ENCODE measurements around the gene ANKRD13C. TPM values are rescaled to one million over a fixed set of nuclear protein-coding genes. Genes with fewer than 3 reads are reported as not detected.
"Not testable (repeated sequence)": the region's sequence is repeated elsewhere in the genome, so short reads cannot be mapped to it uniquely, and the experiment has no call there.

Gene ANKRD13C
- polyA plus RNA-seq, 1 of the 3 experiments (the other 2 are of a cell fraction) = 5.2 TPM

GRCh38 chr1:70366425-70366952 lies 12.0 kb upstream of the ANKRD13C start:
- H3K9ac ChIP-seq; H3K79me2 ChIP-seq (ENCODE audit: insufficient read depth); DNase-seq; H3F3A ChIP-seq (replicated peaks; ENCODE audit: insufficient read depth); H4K20me1 ChIP-seq (ENCODE audit: insufficient read depth); H3K27me3 ChIP-seq (ENCODE audit: insufficient read depth); H3K4me3 ChIP-seq (ENCODE audit: low read depth in 2 of 2, low read length in 1 of 2); POLR2A ChIA-PET; H3K36me3 ChIP-seq (replicated peaks in 1 of 2; ENCODE audit: control insufficient read depth in 1 of 2, insufficient read depth in 2 of 2, low read length in 1 of 2); H3K9me3 ChIP-seq; CTCF ChIA-PET; H3K27ac ChIP-seq (ENCODE audit: low read depth in 2 of 2, low read length in 1 of 2); H3K4me2 ChIP-seq; H3K9me2 ChIP-seq; H3K4me1 ChIP-seq (ENCODE audit: control insufficient read depth in 1 of 2, insufficient read depth in 2 of 2, low read depth in 1 of 2, low read length in 1 of 2); H2AFZ ChIP-seq (ENCODE audit: low read depth): not testable (repeated sequence)
- WGBS (ENCODE audit: low lambda C conversion rate) = 90% methylated on average over 4 of the region's 4 CpGs

DNA sequence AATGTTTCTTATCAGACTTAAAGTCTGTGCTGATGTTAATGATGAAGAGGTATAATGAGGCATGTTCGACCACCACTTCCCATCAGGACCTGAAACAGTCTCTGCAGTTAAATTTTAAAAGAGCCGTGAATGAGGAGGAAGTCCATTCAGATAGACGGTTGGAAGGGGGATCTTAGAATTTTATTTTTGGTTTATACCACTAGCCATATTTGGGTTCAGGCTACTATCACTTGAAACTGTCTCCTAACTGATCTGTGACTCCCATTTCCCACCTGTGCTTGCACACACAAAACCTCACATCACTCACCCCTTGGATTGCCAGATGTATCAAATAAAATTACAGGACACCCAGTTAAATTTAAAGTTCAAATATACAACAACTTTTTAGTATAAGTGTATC lies 9.9 kb upstream of the ANKRD13C start:
- no peak overlapping the region for H3K4me3 ChIP-seq (ENCODE audit: low read depth in 2 of 2, low read length in 1 of 2)
- H3F3A ChIP-seq (replicated peaks; ENCODE audit: insufficient read depth) = peaks cover 3% of the 10 kb centered on the region
- no peak for TF ChIP-seq FOXM1 (IDR thresholded peaks at IDR 0.05; ENCODE audit: low read depth)
- TF ChIP-seq, protein P1, sequence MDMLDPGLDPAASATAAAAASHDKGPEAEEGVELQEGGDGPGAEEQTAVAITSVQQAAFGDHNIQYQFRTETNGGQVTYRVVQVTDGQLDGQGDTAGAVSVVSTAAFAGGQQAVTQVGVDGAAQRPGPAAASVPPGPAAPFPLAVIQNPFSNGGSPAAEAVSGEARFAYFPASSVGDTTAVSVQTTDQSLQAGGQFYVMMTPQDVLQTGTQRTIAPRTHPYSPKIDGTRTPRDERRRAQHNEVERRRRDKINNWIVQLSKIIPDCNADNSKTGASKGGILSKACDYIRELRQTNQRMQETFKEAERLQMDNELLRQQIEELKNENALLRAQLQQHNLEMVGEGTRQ (IDR thresholded peaks at IDR 0.05; ENCODE audit: borderline replicate concordance, low read depth, low read length) = no peak
- no peak for TF ChIP-seq GATA2 (CRISPR knock-in tag; IDR thresholded peaks at IDR 0.05)
- TF ChIP-seq RCOR1 (IDR thresholded peaks at IDR 0.05; ENCODE audit: low read length) = no peak
- no peak for TF ChIP-seq JUND (IDR thresholded peaks at IDR 0.05)
- TF ChIP-seq EZH2phosphoT487 (IDR thresholded peaks at IDR 0.05; ENCODE audit: borderline replicate concordance, low read depth) = no peak
- TF ChIP-seq, protein P2, sequence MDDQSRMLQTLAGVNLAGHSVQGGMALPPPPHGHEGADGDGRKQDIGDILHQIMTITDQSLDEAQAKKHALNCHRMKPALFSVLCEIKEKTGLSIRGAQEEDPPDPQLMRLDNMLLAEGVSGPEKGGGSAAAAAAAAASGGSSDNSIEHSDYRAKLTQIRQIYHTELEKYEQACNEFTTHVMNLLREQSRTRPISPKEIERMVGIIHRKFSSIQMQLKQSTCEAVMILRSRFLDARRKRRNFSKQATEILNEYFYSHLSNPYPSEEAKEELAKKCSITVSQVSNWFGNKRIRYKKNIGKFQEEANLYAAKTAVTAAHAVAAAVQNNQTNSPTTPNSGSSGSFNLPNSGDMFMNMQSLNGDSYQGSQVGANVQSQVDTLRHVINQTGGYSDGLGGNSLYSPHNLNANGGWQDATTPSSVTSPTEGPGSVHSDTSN (IDR thresholded peaks at IDR 0.05) = no peak
- TF ChIP-seq SMC3 (IDR thresholded peaks at IDR 0.05; ENCODE audit: low read depth, low read length) = no peak
- TF ChIP-seq USF1 (IDR thresholded peaks at IDR 0.05; ENCODE audit: borderline replicate concordance, low read depth) = no peak
- no peak for TF ChIP-seq EP300 (IDR thresholded peaks at IDR 0.05; ENCODE audit: borderline replicate concordance in 1 of 2, low read depth in 1 of 2, low read length in 1 of 2)
- no peak for TF ChIP-seq YY1 (IDR thresholded peaks at IDR 0.05; ENCODE audit: low read depth)
- TF ChIP-seq SIN3A (IDR thresholded peaks at IDR 0.05; ENCODE audit: borderline replicate concordance, low read depth, low read length) = no peak
- no peak for TF ChIP-seq RAD21 (IDR thresholded peaks at IDR 0.05; ENCODE audit: low read length)
- ChIA-PET POLR2A (no interaction called here), CTCF (no interaction called here)
- no peak overlapping the region for H3K4me2 ChIP-seq
- 92% methylated on average over 3 of the region's 3 CpGs for WGBS (ENCODE audit: low lambda C conversion rate)
- no peaks in the 10 kb centered on the region for H3K9me3 ChIP-seq
- H3K27ac ChIP-seq (ENCODE audit: low read depth in 2 of 2, low read length in 1 of 2) = no peak overlapping the region
- no peak overlapping the region for H2AFZ ChIP-seq (ENCODE audit: low read depth)
- H3K27me3 ChIP-seq (ENCODE audit: insufficient read depth) = no peaks in the 10 kb centered on the region
- peaks cover 0 to 12% of the 10 kb centered on the region in 2 experiments; a peak in 2 of 4 replicates for H3K4me1 ChIP-seq (ENCODE audit: control insufficient read depth in 1 of 2, insufficient read depth in 2 of 2, low read depth in 1 of 2, low read length in 1 of 2)
- no peaks in the 10 kb centered on the region for H3K79me2 ChIP-seq (ENCODE audit: insufficient read depth)
- no peaks in the 10 kb centered on the region for H3K36me3 ChIP-seq (replicated peaks in 1 of 2; ENCODE audit: control insufficient read depth in 1 of 2, insufficient read depth in 2 of 2, low read length in 1 of 2)
- no peaks in the 10 kb centered on the region for H4K20me1 ChIP-seq (ENCODE audit: insufficient read depth)
- no peak overlapping the region for H3K9ac ChIP-seq
- no peaks in the 10 kb centered on the region for H3K9me2 ChIP-seq
- no peak for DNase-seq
